ENCODE data around the gene SUSD2. TPM values are rescaled to one million over a fixed set of nuclear protein-coding genes. Genes with fewer than 3 reads are reported as not detected.
"Not testable (repeated sequence)": the region's sequence is repeated elsewhere in the genome, so short reads cannot be mapped to it uniquely, and the experiment has no call there.

The SUSD2 gene
- total and polyA plus RNA-seq, 5 donors, result 6.2 to 7.4 (median 7.2) TPM

- no peaks in the 10 kb centered on the region for H3K4me1 ChIP-seq (ENCODE audit: control insufficient read depth, insufficient read depth, low read length)
- no peaks in the 10 kb centered on the region for H3K9me3 ChIP-seq (ENCODE audit: control insufficient read depth, low read length)
- no peak overlapping the region for H3K27ac ChIP-seq (ENCODE audit: low read length)
- H3K27me3 ChIP-seq (ENCODE audit: control insufficient read depth, insufficient read depth), result no peaks in the 10 kb centered on the region
- intact Hi-C loops (cut with DNase I), result no loop called here
- H3K4me3 ChIP-seq (ENCODE audit: low read length), result no peak overlapping the region
- WGBS, result 88% methylated on average over 14 of the region's 14 CpGs
- no peak for ATAC-seq
- DNase-seq, result no peak
Observed at GRCh38 chr22:24233816-24234215, 52.5 kb downstream of the SUSD2 start.

GRCh38 chr22:24235315-24235714 lies 54.0 kb downstream of the SUSD2 start:
- H3K4me3 ChIP-seq (ENCODE audit: low read length), result no peak overlapping the region
- H3K27ac ChIP-seq (ENCODE audit: low read length), result no peak overlapping the region
- intact Hi-C loops (cut with DNase I), result loop anchor here in 1 of 4 donors (5.0 kb wide), 1 partner anchor 38 kb away; no protein-coding TSS in a partner anchor
- H3K4me1 ChIP-seq (ENCODE audit: control insufficient read depth, insufficient read depth, low read length), result no peaks in the 10 kb centered on the region
- ATAC-seq (no peak), DNase-seq (no peak)
- 90% methylated on average over 4 of the region's 4 CpGs for WGBS
- H3K9me3 ChIP-seq (ENCODE audit: control insufficient read depth, low read length), result no peaks in the 10 kb centered on the region
- H3K27me3 ChIP-seq (ENCODE audit: control insufficient read depth, insufficient read depth), result no peaks in the 10 kb centered on the region

GRCh38 chr22:24236656-24237055 lies 55.4 kb downstream of the SUSD2 start:
- intact Hi-C loops (cut with DNase I), result loop anchor here in 1 of 4 donors (5.0 kb wide), 1 partner anchor 39 kb away; no protein-coding TSS in a partner anchor
- DNase-seq, result no peak
- 67% methylated on average over 4 of the region's 4 CpGs for WGBS

GRCh38 chr22:24238101-24238694 lies 56.9 kb downstream of the SUSD2 start:
- DNase-seq; H3K4me1 ChIP-seq (ENCODE audit: control insufficient read depth, insufficient read depth, low read length); H3K4me3 ChIP-seq (ENCODE audit: low read length); H3K9me3 ChIP-seq (ENCODE audit: control insufficient read depth, low read length); H3K27ac ChIP-seq (ENCODE audit: low read length); ATAC-seq; H3K27me3 ChIP-seq (ENCODE audit: control insufficient read depth, insufficient read depth): not testable (repeated sequence)
- intact Hi-C loops (cut with DNase I), result loop anchor here in 1 of 4 donors (5.0 kb wide), 1 partner anchor 41 kb away; no protein-coding TSS in a partner anchor
- WGBS, result 95% methylated on average over 13 of the region's 13 CpGs

More at GRCh38 chr22:24236656-24237055, 55.4 kb downstream of the SUSD2 start:
- H3K4me1 ChIP-seq (ENCODE audit: control insufficient read depth, insufficient read depth, low read length), result no peaks in the 10 kb centered on the region
- no peak overlapping the region for H3K27ac ChIP-seq (ENCODE audit: low read length)
- no peak overlapping the region for H3K4me3 ChIP-seq (ENCODE audit: low read length)
- H3K27me3 ChIP-seq (ENCODE audit: control insufficient read depth, insufficient read depth), result no peaks in the 10 kb centered on the region
- no peaks in the 10 kb centered on the region for H3K9me3 ChIP-seq (ENCODE audit: control insufficient read depth, low read length)
- no peak for ATAC-seq

Other genes starting within 250 kb of the SUSD2 start
- gene GSTT2B, start 220.3 kb upstream of the SUSD2 start, total RNA-seq, result 10 to 100 TPM in 1 of 4 donors, 1 to 10 TPM in 3; 2.9 to 11.1 (median 7.1) TPM
- 8.5 TPM for gene GSTT2B, start 220.3 kb upstream of the SUSD2 start, polyA plus RNA-seq
- gene DDTL, start 214.6 kb upstream of the SUSD2 start, total RNA-seq, result 1 to 10 TPM in 2 of 4 donors, not detected in 2; 1.5 to 2.4 TPM
- 2.7 TPM for gene DDTL, start 214.6 kb upstream of the SUSD2 start, polyA plus RNA-seq
- 100 to 1,000 TPM; 125 to 175 (median 156) TPM for gene DDT, start 207.0 kb upstream of the SUSD2 start, total RNA-seq
- gene DDT, start 207.0 kb upstream of the SUSD2 start, polyA plus RNA-seq, result 437 TPM
- gene GSTT2, start 201.4 kb upstream of the SUSD2 start, total RNA-seq, result not detected
- 0.14 TPM for gene GSTT2, start 201.4 kb upstream of the SUSD2 start, polyA plus RNA-seq
- not detected for gene GSTT4, start 176.0 kb upstream of the SUSD2 start, total RNA-seq
- not detected for gene GSTT4, start 176.0 kb upstream of the SUSD2 start, polyA plus RNA-seq
- gene CABIN1, start 170.2 kb upstream of the SUSD2 start, total RNA-seq, result 10 to 100 TPM; 34.7 to 48.6 (median 46.0) TPM
- gene CABIN1, start 170.2 kb upstream of the SUSD2 start, polyA plus RNA-seq, result 31.8 TPM
- gene GGT5, start 63.6 kb downstream of the SUSD2 start, total RNA-seq, result 10 to 100 TPM; 30.2 to 61.0 (median 45.1) TPM
- 46.3 TPM for gene GGT5, start 63.6 kb downstream of the SUSD2 start, polyA plus RNA-seq
- 10 to 100 TPM; 66.1 to 76.1 (median 71.7) TPM for gene SPECC1L, start 89.3 kb downstream of the SUSD2 start, total RNA-seq
- 16.9 TPM for gene SPECC1L, start 89.3 kb downstream of the SUSD2 start, polyA plus RNA-seq
- gene ADORA2A, start 246.1 kb downstream of the SUSD2 start, total RNA-seq, result 1 to 10 TPM; 3.7 to 5.6 (median 4.8) TPM
- 6.6 TPM for gene ADORA2A, start 246.1 kb downstream of the SUSD2 start, polyA plus RNA-seq